A549 (cell line): ENCODE data around the gene SSH3. TPM values are rescaled to one million over a fixed set of nuclear protein-coding genes. Genes with fewer than 3 reads are reported as not detected.

Experiments used
- ATAC-seq, 2 experiments: fragments of 200-7000 bp in 1 of 2; fragments of >200 bp in 1 of 2; cut with Nextera tagmentation in 1 of 2; cut with Tn5 transposase in 1 of 2; 3 replicates each; pipeline versions ENCODE4 v1.8.0 to v1.9.1; 2018 to 2020; ENCODE audit warnings: mild to moderate bottlenecking in 1 of 2, moderate library complexity in 1 of 2
- CTCF ChIA-PET: fragments of 300-600 bp; sonication (Branson Sonifier 250); formaldehyde crosslinking; extraction: SDS; loops from one replicate; lab custom pipeline; 2021; ENCODE audit warnings: antibody characterized with exemption, inconsistent platforms; lab: Yijun Ruan, JAX
- POLR2A ChIA-PET: fragments of 350-600 bp; formaldehyde crosslinking; extraction: SDS; loops from one replicate; lab custom pipeline; 2021; ENCODE audit warnings: antibody characterized with exemption, inconsistent platforms; lab: Yijun Ruan, JAX
- DNase-seq, 2 experiments: peaks; one replicate each; pipeline versions ENCODE4 v3.0.0 to v3.0.0-alpha.2; 2011 to 2016; ENCODE audit warnings: low read depth in 1 of 2, low spot score in 1 of 2
- FAIRE-seq: peaks from 2 replicates; lab custom pipeline; 2011; peaks lifted over from hg19 to GRCh38; lab: Jason Lieb, UNC
- H3K27ac ChIP-seq, 2 experiments: fragments of >200 bp; sonication (Bioruptor Twin); formaldehyde crosslinking; 3 replicates each; pipeline ENCODE4 v1.5.1; 2016 to 2017
- H3K4me1 ChIP-seq: fragments of >200 bp; sonication (Bioruptor Twin); formaldehyde crosslinking; 3 replicates; pipeline ENCODE4 v1.6.1; 2016
- H3K4me2 ChIP-seq: fragments of >200 bp; sonication (Bioruptor Twin); formaldehyde crosslinking; 3 replicates; pipeline ENCODE4 v1.6.1; 2016
- H3K4me3 ChIP-seq: fragments of >200 bp; sonication (Bioruptor Twin); formaldehyde crosslinking; 3 replicates; pipeline ENCODE4 v1.5.1; 2016
- H3K9me3 ChIP-seq: fragments of >200 bp; sonication (Bioruptor Twin); formaldehyde crosslinking; 3 replicates; pipeline ENCODE4 v1.6.1; 2016
- CBX2 ChIP-seq: fragments of 200-600 bp; sonication (generic); IDR thresholded peaks from 2 replicates; pipeline ENCODE4 v1.6.1; 2016; ENCODE audit warnings: low read depth, mild to moderate bottlenecking, borderline replicate concordance
- CBX8 ChIP-seq: fragments of 200-600 bp; sonication (generic); IDR thresholded peaks from 2 replicates; pipeline ENCODE4 v1.6.1; 2016
- CEBPB ChIP-seq, 2 experiments: fragments of >200 bp in 1 of 2; sonication (Bioruptor Twin) in 1 of 2; formaldehyde crosslinking in 1 of 2; IDR thresholded peaks; 2 replicates each; pipeline ENCODE4 v1.6.1; 2012 to 2016
- EP300 ChIP-seq, 2 experiments: fragments of >200 bp; sonication (Bioruptor Twin); formaldehyde crosslinking; IDR thresholded peaks; 2 replicates in 1 of 2; 3 replicates in 1 of 2; pipeline ENCODE4 v1.6.1; 2016 to 2017
- ESRRA ChIP-seq: fragments of 150-350 bp; IDR thresholded peaks from 2 replicates; pipeline ENCODE4 v1.6.1; 2014; ENCODE audit warnings: mild to moderate bottlenecking, low read length, borderline replicate concordance
- FOSL2 ChIP-seq, 2 experiments: fragments of 450-650 bp in 1 of 2; fragments of >200 bp in 1 of 2; sonication (Bioruptor Twin) in 1 of 2; formaldehyde crosslinking; IDR thresholded peaks; 2 replicates each; pipeline versions ENCODE4 v1.5.0 to v1.6.1; 2016 to 2020; ENCODE audit warnings: mild to moderate bottlenecking in 1 of 2, moderate library complexity in 1 of 2
- HOXA7 ChIP-seq: fragments of 250-450 bp; sonication (Bioruptor Pico); IDR thresholded peaks from 2 replicates; pipeline ENCODE4 v1.5.0; 2020; ENCODE audit warnings: mild to moderate bottlenecking, moderate library complexity
- HOXB5 ChIP-seq: fragments of 250-450 bp; sonication (Bioruptor Pico); IDR thresholded peaks from 2 replicates; pipeline ENCODE4 v1.5.0; 2020; ENCODE audit warnings: mild to moderate bottlenecking, moderate library complexity
- MAFK ChIP-seq: fragments of 450-650 bp; IDR thresholded peaks from 2 replicates; pipeline ENCODE4 v1.6.1; 2014; ENCODE audit not compliant: partially characterized antibody
- MAZ ChIP-seq: fragments of 150-350 bp; IDR thresholded peaks from 2 replicates; pipeline ENCODE4 v1.6.1; 2014; ENCODE audit warnings: antibody characterized with exemption, low read depth, low read length, borderline replicate concordance
- MYC ChIP-seq: IDR thresholded peaks from 2 replicates; pipeline ENCODE4 v1.6.1; 2012; ENCODE audit warnings: mild to moderate bottlenecking, inconsistent platforms, low read length, improper control_type of control experiment, borderline replicate concordance
- NPAS2 ChIP-seq: fragments of 250-450 bp; sonication (Bioruptor Pico); IDR thresholded peaks from 2 replicates; pipeline ENCODE4 v1.8.0; 2022; ENCODE audit warnings: mild to moderate bottlenecking, moderate library complexity, borderline replicate concordance
- PHF8 ChIP-seq: fragments of 200-600 bp; sonication (generic); IDR thresholded peaks from 2 replicates; pipeline ENCODE4 v1.6.1; 2016; ENCODE audit warnings: low read depth, mild to moderate bottlenecking, antibody characterized with exemption, moderate library complexity, borderline replicate concordance
- POLR2A ChIP-seq: IDR thresholded peaks from 2 replicates; pipeline ENCODE4 v1.6.1; 2012; ENCODE audit warnings: mild to moderate bottlenecking, low read length
- RAD21 ChIP-seq, 2 experiments: fragments of >200 bp in 1 of 2; sonication (Bioruptor Twin) in 1 of 2; formaldehyde crosslinking in 1 of 2; IDR thresholded peaks in 1 of 2; conservative IDR thresholded peaks in 1 of 2; 2 replicates in 1 of 2; 3 replicates in 1 of 2; pipeline ENCODE4 v1.6.1; 2012 to 2018; ENCODE audit warnings: inconsistent platforms in 1 of 2
- RARB ChIP-seq: fragments of 250-450 bp; sonication (Bioruptor Pico); IDR thresholded peaks from 2 replicates; pipeline ENCODE4 v1.8.0; 2021; ENCODE audit warnings: mild to moderate bottlenecking, moderate library complexity
- RNF2 ChIP-seq: fragments of 200-600 bp; sonication (generic); IDR thresholded peaks from 2 replicates; pipeline ENCODE4 v1.6.1; 2016; ENCODE audit warnings: low read depth, mild to moderate bottlenecking, antibody characterized with exemption, moderate library complexity, borderline replicate concordance
- SMC3 ChIP-seq: fragments of >200 bp; sonication (Bioruptor Twin); formaldehyde crosslinking; IDR thresholded peaks from 3 replicates; pipeline ENCODE4 v1.6.1; 2018; ENCODE audit warnings: inconsistent platforms
- TFCP2L1 ChIP-seq: fragments of 250-450 bp; sonication (Bioruptor Pico); IDR thresholded peaks from 2 replicates; pipeline ENCODE4 v1.5.0; 2021; ENCODE audit warnings: mild to moderate bottlenecking
- TP53 ChIP-seq: fragments of 250-450 bp; sonication (Bioruptor Pico); IDR thresholded peaks from 2 replicates; pipeline ENCODE4 v1.5.0; 2021; ENCODE audit warnings: mild to moderate bottlenecking, moderate library complexity
- WGBS: methylation state at CpG from one replicate; pipeline ENCODE4 v1.1.6; 2017; ENCODE audit errors: missing lambda C conversion rate; 5-methylcytosine and 5-hydroxymethylcytosine counted together
- polyA plus RNA-seq, 4 experiments: library from polyadenylated mRNA; depleted of rRNA in 3 of 4; stranded (reverse); fragments of >200 nt; fragmentation: RNase III in 1 of 4; extraction: RNeasy Plus Mini Kit Qiagen cat#74134 plus additional on column Dnase treatment in 1 of 4; gene quantifications; 2 replicates in 3 of 4; 3 replicates in 1 of 4; pipeline ENCODE4 v1.2.3, GENCODE V29; 2011 to 2017
- TF ChIP-seq, protein P1 (sequence below): IDR thresholded peaks from 2 replicates; pipeline ENCODE4 v1.6.1; 2012
- TF ChIP-seq, protein P2 (sequence below): fragments of 200-600 bp; sonication (generic); IDR thresholded peaks from 2 replicates; pipeline ENCODE4 v1.6.1; 2016; ENCODE audit warnings: antibody characterized with exemption, mild to moderate bottlenecking, moderate library complexity
- TF ChIP-seq, protein P3 (sequence below): fragments of 250-450 bp; sonication (Bioruptor Pico); IDR thresholded peaks from 2 replicates; pipeline ENCODE4 v1.5.0; 2021; ENCODE audit warnings: mild to moderate bottlenecking, moderate library complexity, borderline replicate concordance
- TF ChIP-seq, protein P4 (sequence below): fragments of >200 bp; sonication (Bioruptor Twin); formaldehyde crosslinking; IDR thresholded peaks from 3 replicates; pipeline ENCODE4 v1.5.1; 2016
- TF ChIP-seq, protein P5 (sequence below): IDR thresholded peaks from 2 replicates; pipeline ENCODE4 v1.6.1; 2012

The SSH3 gene
- polyA plus RNA-seq, 2 of the 4 experiments (the other 2 are of a cell fraction) = 13.9 to 24.1 TPM

DNA sequence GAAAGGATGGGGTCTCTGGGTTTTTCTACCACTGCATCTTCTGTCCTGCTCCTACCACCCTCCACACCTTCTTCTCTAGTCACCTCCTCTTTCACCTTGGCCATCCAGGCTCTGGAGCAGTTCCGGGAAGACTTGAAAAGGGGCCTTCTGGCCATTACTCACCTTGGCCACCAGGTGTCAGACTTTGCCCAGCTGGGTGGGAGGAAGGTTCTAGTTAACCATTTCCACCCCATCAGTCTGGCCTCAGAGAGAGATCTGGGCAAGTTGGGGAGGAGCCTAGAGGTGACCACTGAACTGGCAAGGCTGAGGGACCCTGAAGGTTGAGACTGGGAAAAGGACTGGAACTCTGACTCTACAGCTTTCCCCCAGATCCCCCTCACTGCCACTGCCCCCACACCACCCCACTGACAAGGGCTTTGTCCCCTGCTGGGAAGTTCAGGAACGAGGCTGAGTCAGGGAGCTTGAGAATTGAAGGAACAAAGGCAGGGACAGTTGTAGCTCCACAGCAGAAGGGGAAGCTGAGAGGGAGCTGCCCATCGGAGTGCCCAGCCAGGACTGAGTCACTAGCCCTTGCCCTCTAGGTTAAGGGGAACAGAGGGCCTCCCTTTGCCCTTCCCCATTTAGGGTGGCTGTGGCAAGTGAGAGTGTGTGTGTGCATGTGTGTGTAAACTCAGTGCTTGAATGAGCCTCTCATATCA is 53.7 kb downstream of the SSH3 start:
- DNase-seq = peak; percentile 80 to 90

More for the DNA sequence above, 53.7 kb downstream of the SSH3 start:
- CTCF ChIA-PET = interaction anchor here (0.6 to 20.0 kb wide), 14 partner anchors 9 to 559 kb away, joined by 3 to 1913 read pairs (median 4); partner anchors contain the start of genes CLCF1, PPP1CA, PTPRCAP and RAD9A
- peak overlapping the region; percentile 93 for H3K4me2 ChIP-seq
- peak overlapping the region; percentile 93 to 98 for H3K27ac ChIP-seq
- TF ChIP-seq SMC3 = peak; percentile 97
- TF ChIP-seq, protein P1, sequence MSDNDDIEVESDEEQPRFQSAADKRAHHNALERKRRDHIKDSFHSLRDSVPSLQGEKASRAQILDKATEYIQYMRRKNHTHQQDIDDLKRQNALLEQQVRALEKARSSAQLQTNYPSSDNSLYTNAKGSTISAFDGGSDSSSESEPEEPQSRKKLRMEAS = peak; percentile 63
- TF ChIP-seq, protein P2, sequence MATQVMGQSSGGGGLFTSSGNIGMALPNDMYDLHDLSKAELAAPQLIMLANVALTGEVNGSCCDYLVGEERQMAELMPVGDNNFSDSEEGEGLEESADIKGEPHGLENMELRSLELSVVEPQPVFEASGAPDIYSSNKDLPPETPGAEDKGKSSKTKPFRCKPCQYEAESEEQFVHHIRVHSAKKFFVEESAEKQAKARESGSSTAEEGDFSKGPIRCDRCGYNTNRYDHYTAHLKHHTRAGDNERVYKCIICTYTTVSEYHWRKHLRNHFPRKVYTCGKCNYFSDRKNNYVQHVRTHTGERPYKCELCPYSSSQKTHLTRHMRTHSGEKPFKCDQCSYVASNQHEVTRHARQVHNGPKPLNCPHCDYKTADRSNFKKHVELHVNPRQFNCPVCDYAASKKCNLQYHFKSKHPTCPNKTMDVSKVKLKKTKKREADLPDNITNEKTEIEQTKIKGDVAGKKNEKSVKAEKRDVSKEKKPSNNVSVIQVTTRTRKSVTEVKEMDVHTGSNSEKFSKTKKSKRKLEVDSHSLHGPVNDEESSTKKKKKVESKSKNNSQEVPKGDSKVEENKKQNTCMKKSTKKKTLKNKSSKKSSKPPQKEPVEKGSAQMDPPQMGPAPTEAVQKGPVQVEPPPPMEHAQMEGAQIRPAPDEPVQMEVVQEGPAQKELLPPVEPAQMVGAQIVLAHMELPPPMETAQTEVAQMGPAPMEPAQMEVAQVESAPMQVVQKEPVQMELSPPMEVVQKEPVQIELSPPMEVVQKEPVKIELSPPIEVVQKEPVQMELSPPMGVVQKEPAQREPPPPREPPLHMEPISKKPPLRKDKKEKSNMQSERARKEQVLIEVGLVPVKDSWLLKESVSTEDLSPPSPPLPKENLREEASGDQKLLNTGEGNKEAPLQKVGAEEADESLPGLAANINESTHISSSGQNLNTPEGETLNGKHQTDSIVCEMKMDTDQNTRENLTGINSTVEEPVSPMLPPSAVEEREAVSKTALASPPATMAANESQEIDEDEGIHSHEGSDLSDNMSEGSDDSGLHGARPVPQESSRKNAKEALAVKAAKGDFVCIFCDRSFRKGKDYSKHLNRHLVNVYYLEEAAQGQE = no peak
- TF ChIP-seq CEBPB (IDR thresholded peaks at IDR 0.05) = no peak
- TF ChIP-seq MAZ = no peak
- TF ChIP-seq TFCP2L1 (CRISPR knock-in tag) = 0 out of 2 replicates have a peak, but pooled peaks have one; percentile 10
- no peak for TF ChIP-seq FOSL2 (IDR thresholded peaks at IDR 0.05)
- peak; percentile 19; the same call in 1 of the 2 replicates for TF ChIP-seq FOSL2 (CRISPR knock-in tag; IDR thresholded peaks at IDR 0.05)
- TF ChIP-seq, protein P3, sequence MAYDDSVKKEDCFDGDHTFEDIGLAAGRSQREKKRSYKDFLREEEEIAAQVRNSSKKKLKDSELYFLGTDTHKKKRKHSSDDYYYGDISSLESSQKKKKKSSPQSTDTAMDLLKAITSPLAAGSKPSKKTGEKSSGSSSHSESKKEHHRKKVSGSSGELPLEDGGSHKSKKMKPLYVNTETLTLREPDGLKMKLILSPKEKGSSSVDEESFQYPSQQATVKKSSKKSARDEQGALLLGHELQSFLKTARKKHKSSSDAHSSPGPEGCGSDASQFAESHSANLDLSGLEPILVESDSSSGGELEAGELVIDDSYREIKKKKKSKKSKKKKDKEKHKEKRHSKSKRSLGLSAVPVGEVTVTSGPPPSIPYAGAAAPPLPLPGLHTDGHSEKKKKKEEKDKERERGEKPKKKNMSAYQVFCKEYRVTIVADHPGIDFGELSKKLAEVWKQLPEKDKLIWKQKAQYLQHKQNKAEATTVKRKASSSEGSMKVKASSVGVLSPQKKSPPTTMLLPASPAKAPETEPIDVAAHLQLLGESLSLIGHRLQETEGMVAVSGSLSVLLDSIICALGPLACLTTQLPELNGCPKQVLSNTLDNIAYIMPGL (CRISPR knock-in tag) = no peak
- TF ChIP-seq TP53 (CRISPR knock-in tag) = no peak
- no peak for TF ChIP-seq PHF8
- TF ChIP-seq RAD21 (conservative IDR thresholded peaks at IDR 0.05 in 1 of 2, IDR thresholded peaks at IDR 0.05 in 1 of 2) = peak; percentile 98
- TF ChIP-seq MYC = no peak
- TF ChIP-seq HOXB5 (CRISPR knock-in tag) = no peak
- TF ChIP-seq RNF2 = no peak
- TF ChIP-seq EP300 (IDR thresholded peaks at IDR 0.05) = no peak
- no peak for TF ChIP-seq NPAS2 (CRISPR knock-in tag)
- no peak for TF ChIP-seq CBX2
- TF ChIP-seq HOXA7 (CRISPR knock-in tag) = no peak
- no peak for TF ChIP-seq CBX8
- TF ChIP-seq POLR2A = no peak
- TF ChIP-seq, protein P4, sequence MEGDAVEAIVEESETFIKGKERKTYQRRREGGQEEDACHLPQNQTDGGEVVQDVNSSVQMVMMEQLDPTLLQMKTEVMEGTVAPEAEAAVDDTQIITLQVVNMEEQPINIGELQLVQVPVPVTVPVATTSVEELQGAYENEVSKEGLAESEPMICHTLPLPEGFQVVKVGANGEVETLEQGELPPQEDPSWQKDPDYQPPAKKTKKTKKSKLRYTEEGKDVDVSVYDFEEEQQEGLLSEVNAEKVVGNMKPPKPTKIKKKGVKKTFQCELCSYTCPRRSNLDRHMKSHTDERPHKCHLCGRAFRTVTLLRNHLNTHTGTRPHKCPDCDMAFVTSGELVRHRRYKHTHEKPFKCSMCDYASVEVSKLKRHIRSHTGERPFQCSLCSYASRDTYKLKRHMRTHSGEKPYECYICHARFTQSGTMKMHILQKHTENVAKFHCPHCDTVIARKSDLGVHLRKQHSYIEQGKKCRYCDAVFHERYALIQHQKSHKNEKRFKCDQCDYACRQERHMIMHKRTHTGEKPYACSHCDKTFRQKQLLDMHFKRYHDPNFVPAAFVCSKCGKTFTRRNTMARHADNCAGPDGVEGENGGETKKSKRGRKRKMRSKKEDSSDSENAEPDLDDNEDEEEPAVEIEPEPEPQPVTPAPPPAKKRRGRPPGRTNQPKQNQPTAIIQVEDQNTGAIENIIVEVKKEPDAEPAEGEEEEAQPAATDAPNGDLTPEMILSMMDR = peak; percentile 95
- TF ChIP-seq ESRRA = peak; percentile 66; the same call in 1 of the 2 replicates
- no peak for TF ChIP-seq MAFK
- peak; percentile 38; the same call in 1 of the 2 replicates for TF ChIP-seq RARB (CRISPR knock-in tag)
- TF ChIP-seq, protein P5, sequence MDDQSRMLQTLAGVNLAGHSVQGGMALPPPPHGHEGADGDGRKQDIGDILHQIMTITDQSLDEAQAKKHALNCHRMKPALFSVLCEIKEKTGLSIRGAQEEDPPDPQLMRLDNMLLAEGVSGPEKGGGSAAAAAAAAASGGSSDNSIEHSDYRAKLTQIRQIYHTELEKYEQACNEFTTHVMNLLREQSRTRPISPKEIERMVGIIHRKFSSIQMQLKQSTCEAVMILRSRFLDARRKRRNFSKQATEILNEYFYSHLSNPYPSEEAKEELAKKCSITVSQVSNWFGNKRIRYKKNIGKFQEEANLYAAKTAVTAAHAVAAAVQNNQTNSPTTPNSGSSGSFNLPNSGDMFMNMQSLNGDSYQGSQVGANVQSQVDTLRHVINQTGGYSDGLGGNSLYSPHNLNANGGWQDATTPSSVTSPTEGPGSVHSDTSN = peak; percentile 71; the same call in 1 of the 2 replicates
- TF ChIP-seq, all 56 proteins: peak for 9
- peaks cover 70% of the 10 kb centered on the region for H3K4me1 ChIP-seq
- no peak overlapping the region for H3K4me3 ChIP-seq
- H3K9me3 ChIP-seq = no peaks in the 10 kb centered on the region
- ATAC-seq (peak; percentile 5 to 26; a peak in 5 of 6 replicates), FAIRE-seq (no peak)
- 0% methylated on average over 2 of the region's 3 CpGs for WGBS
- POLR2A ChIA-PET = interaction anchor here (0.6 to 8.3 kb wide), 6 partner anchors 11 to 117 kb away, joined by 3 to 172 read pairs (median 6); partner anchors contain the start of genes CLCF1, PPP1CA and RAD9A
